Left ventricle myocardium inferior (tissue), 1 donor: ENCODE data around the gene ELFN2. TPM values are rescaled to one million over a fixed set of nuclear protein-coding genes. Genes with fewer than 3 reads are reported as not detected.

ENCODE experiments used
- DNase-seq: peaks from one replicate; pipeline ENCODE4 v3.0.0-alpha.2; 2020
- H3K27ac ChIP-seq: fragments of 200-600 bp; replicated peaks from 2 replicates; pipeline ENCODE4 v1.8.0; 2021
- H3K27me3 ChIP-seq: fragments of 200-600 bp; 2 replicates; pipeline ENCODE4 v1.8.0; 2021; ENCODE audit warnings: low read depth
- H3K36me3 ChIP-seq: fragments of 200-600 bp; 2 replicates; pipeline ENCODE4 v1.8.0; 2021
- H3K4me1 ChIP-seq: fragments of 200-600 bp; 2 replicates; pipeline ENCODE4 v1.8.0; 2021
- H3K4me3 ChIP-seq: fragments of 200-600 bp; 2 replicates; pipeline ENCODE4 v1.8.0; 2021; ENCODE audit warnings: mild to moderate bottlenecking, moderate library complexity
- H3K9me3 ChIP-seq: fragments of 200-600 bp; replicated peaks from 2 replicates; pipeline ENCODE4 v1.8.0; 2021
- intact Hi-C: fragments of 100-400 bp; cut with micrococcal nuclease; formaldehyde crosslinking; loops from one replicate; pipeline ENCODE4 v1.11.0; 2022
- long read RNA-seq: library from polyadenylated mRNA; unstranded; transcript quantifications from one replicate; pipeline ENCODE4 v2.0.0, GENCODE V29; 2021
- total RNA-seq: library from RNA; stranded (reverse); fragmentation: NEBNext Ultra II Directional; extraction: Animal tissue kit (Norgen Biotek cat#: 25700); gene quantifications from one replicate; pipeline ENCODE4 v1.2.1, GENCODE V29; 2021
- TF ChIP-seq, protein P1 (sequence below): fragments of 200-600 bp; IDR thresholded peaks from 2 replicates; pipeline ENCODE4 v1.8.0; 2021; ENCODE audit warnings: antibody characterized with exemption, mild to moderate bottlenecking, borderline replicate concordance
- donor health status: DM: no; HTN: yes; CAD: no; lungs with severe emphysema.

The ELFN2 gene, protein sequence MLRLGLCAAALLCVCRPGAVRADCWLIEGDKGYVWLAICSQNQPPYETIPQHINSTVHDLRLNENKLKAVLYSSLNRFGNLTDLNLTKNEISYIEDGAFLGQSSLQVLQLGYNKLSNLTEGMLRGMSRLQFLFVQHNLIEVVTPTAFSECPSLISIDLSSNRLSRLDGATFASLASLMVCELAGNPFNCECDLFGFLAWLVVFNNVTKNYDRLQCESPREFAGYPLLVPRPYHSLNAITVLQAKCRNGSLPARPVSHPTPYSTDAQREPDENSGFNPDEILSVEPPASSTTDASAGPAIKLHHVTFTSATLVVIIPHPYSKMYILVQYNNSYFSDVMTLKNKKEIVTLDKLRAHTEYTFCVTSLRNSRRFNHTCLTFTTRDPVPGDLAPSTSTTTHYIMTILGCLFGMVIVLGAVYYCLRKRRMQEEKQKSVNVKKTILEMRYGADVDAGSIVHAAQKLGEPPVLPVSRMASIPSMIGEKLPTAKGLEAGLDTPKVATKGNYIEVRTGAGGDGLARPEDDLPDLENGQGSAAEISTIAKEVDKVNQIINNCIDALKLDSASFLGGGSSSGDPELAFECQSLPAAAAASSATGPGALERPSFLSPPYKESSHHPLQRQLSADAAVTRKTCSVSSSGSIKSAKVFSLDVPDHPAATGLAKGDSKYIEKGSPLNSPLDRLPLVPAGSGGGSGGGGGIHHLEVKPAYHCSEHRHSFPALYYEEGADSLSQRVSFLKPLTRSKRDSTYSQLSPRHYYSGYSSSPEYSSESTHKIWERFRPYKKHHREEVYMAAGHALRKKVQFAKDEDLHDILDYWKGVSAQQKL
- not detected for total RNA-seq
- long read RNA-seq = 0 reads

DNA sequence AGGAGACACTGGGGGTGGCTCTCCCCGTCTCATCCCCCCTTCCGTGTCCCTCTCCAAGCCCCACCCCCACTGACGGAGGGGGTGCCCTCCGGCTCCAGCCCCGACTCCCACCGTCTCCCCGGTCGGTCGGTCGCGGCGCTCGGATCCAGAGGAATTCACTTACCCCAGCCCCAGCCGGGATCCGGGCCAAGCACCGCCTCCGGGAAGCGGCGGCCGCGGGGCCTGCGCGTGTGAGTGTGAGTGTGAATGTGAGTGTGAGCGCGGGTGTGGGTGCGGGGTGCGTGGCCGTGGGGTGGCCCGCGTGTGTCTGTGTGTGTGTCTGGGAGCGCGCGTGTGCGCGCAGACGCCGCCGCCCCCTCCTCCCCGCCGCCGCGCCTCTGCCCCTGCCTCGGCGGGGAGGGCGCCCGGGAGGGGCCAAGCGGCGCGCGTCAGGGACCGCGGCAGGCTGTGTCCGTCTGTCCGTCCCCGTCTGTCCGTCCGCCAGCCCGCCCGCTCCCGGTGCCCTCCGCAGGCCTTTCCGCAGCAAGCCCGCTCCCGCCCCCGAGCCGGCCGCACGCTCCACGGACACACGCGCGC lies at the start of gene ELFN2:
ELFN2 (minus strand) TSS at position 345 of the 576 bp plus-strand sequence. CDS start 51,945 bp downstream, outside the sequence.
- TF ChIP-seq, protein P1, sequence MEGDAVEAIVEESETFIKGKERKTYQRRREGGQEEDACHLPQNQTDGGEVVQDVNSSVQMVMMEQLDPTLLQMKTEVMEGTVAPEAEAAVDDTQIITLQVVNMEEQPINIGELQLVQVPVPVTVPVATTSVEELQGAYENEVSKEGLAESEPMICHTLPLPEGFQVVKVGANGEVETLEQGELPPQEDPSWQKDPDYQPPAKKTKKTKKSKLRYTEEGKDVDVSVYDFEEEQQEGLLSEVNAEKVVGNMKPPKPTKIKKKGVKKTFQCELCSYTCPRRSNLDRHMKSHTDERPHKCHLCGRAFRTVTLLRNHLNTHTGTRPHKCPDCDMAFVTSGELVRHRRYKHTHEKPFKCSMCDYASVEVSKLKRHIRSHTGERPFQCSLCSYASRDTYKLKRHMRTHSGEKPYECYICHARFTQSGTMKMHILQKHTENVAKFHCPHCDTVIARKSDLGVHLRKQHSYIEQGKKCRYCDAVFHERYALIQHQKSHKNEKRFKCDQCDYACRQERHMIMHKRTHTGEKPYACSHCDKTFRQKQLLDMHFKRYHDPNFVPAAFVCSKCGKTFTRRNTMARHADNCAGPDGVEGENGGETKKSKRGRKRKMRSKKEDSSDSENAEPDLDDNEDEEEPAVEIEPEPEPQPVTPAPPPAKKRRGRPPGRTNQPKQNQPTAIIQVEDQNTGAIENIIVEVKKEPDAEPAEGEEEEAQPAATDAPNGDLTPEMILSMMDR = no peak
- DNase-seq = no peak
- Histone ChIP-seq H3K27me3 (peaks cover 100% of the 10 kb centered on the region), H3K27ac (no peak within 1 kb of the TSS), H3K4me1 (peaks cover 16% of the 10 kb centered on the region), H3K36me3 (no peaks in the 10 kb centered on the region), H3K9me3 (no peaks in the 10 kb centered on the region), H3K4me3 (peak within 1 kb of the TSS; percentile 66)
- intact Hi-C loops = no loop called here

DNA sequence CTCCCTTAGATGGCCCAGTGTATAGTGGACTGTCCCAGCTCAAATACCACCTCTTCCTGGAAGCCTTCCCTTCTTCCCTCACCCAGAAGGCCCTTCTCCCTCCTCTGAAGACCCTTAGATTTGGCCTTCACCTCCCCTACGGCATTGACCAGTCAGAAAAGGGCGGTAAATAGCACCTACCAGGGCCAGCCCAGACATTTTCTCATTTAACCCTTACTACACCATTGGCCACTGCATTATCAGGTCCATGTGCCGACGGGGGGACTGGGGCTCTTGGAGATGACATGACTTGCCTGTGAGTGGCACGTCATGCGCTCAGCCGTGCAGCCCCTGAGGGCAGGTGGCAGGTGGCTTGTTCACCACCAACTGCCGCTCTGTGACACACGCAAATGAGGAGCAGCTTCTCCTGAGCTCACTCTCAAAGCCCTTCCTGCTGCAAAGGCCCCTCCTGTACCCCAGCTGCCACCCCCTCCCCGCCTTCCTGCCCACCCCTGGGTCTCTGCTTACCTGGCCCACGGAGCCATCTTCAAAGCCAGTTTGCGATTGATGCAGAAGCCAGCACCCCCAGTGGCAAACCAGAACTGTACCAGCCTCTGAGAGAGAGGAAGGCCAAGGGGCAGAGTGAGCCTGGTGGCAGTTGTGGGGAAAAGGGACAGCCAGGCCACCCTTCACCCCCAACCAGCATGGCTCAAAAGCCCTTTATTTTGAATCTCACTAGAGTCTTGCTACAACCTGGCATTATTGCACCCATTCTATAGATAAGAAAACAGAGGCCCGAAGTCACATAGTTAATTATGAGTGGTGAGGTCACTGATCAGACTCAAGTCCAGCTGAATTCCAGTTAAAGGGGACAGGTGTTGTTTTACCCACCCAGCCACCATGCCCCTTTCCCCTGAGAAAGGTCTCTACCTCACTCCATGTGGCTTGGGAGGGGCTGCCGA lies 49.4 kb upstream of the ELFN2 start:
- DNase-seq = no peak
- Histone ChIP-seq H3K9me3 (no peaks in the 10 kb centered on the region), H3K4me3 (no peak overlapping the region), H3K4me1 (peaks cover 3% of the 10 kb centered on the region), H3K36me3 (peaks cover 12% of the 10 kb centered on the region), H3K27me3 (peaks cover 76% of the 10 kb centered on the region), H3K27ac (no peak overlapping the region)
- TF ChIP-seq, protein P1 = no peak
- intact Hi-C loops = no loop called here

DNA sequence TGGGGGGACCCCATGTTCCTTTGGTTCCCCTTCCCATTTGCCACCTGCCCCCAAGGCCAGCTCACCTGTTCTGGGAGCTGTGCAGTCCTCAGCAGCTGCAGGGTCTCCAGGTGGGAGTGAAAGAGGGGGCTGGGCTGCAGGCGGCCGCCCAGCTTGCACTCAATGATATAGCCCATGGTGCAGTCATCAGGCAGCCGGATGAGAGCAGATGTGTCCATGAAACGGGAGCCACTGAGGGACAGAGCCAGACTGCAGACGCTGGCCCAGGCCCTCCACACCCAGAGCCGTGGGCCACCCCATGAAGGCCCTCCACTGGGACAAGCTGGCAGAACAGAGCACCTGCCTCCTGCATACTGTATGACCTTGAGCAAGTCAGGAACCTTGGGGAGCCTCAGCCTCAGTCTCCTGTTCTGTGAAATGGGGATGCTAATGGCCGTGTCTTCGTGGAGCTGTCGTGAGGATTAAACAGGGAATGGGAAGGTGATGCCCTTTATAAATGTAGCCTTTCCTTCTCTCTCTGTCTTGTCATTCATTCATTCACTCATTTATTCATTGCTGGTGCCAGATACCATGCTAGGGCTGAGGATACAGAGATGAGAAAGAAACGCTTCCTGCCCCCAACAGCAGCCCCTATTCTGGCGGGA lies 47.3 kb upstream of the ELFN2 start:
- DNase-seq = no peak
- H3K27ac ChIP-seq = no peak overlapping the region
- H3K27me3 ChIP-seq = peaks cover 72% of the 10 kb centered on the region
- no peaks in the 10 kb centered on the region for H3K4me1 ChIP-seq
- no peaks in the 10 kb centered on the region for H3K9me3 ChIP-seq
- H3K4me3 ChIP-seq = no peak overlapping the region
- H3K36me3 ChIP-seq = peaks cover 12% of the 10 kb centered on the region
- intact Hi-C loops = no loop called here
- TF ChIP-seq, protein P1 = no peak

DNA sequence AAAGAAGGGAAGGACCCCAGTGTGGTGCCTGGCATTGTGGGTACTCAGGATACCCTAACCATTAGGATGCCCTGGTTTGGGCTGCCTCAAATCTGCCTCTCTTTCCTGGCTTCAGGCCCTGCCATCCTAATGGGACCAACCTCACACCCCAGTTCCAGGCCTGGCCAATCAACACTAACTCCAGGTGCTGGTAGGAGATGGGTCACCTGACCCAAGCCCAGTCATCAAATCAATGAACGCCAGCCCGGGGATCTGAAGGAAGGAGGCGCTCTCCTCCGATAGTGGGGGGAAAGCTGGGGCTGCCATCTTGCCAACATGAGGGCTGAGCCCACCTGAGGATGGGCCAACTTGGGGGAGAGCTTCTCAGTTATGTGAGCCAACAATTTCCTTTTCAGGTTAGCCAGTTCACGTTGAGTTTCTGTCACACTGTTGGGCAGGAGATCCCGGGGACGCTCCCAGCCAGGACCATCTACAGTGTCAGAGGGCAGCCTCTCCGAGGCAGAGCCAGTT lies 46.2 kb upstream of the ELFN2 start:
- no peak for DNase-seq
- H3K36me3 ChIP-seq = peaks cover 7% of the 10 kb centered on the region
- no peaks in the 10 kb centered on the region for H3K4me1 ChIP-seq
- intact Hi-C loops = no loop called here
- H3K4me3 ChIP-seq = no peak overlapping the region
- peaks cover 63% of the 10 kb centered on the region for H3K27me3 ChIP-seq
- TF ChIP-seq, protein P1 = no peak
- no peak overlapping the region for H3K27ac ChIP-seq
- no peaks in the 10 kb centered on the region for H3K9me3 ChIP-seq
